Osteocyte (in vitro differentiated cells): ENCODE results near the gene ECHS1. TPM values are rescaled to one million over a fixed set of nuclear protein-coding genes. Genes with fewer than 3 reads are reported as not detected.

ENCODE experiments used
- DNase-seq: peaks from one replicate; pipeline ENCODE4 v3.0.0; 2021; ENCODE audit warnings: mixed read lengths; ENCODE audit not compliant: unreplicated experiment; ENCODE audit errors: extremely low spot score
- H3K27ac Mint-ChIP-seq: one replicate; pipeline ENCODE4 v1.8.0; 2021; ENCODE audit warnings: mild to moderate bottlenecking, mixed read lengths; ENCODE audit not compliant: unreplicated experiment
- H3K27me3 Mint-ChIP-seq: one replicate; pipeline ENCODE4 v1.8.0; 2021; ENCODE audit warnings: mixed read lengths; ENCODE audit not compliant: unreplicated experiment
- H3K36me3 Mint-ChIP-seq: one replicate; pipeline ENCODE4 v1.8.0; 2021; ENCODE audit warnings: mixed read lengths; ENCODE audit not compliant: unreplicated experiment
- H3K4me1 Mint-ChIP-seq: one replicate; pipeline ENCODE4 v1.8.0; 2021; ENCODE audit warnings: mixed read lengths; ENCODE audit not compliant: unreplicated experiment
- H3K4me3 Mint-ChIP-seq: one replicate; pipeline ENCODE4 v1.8.0; 2021; ENCODE audit warnings: mild to moderate bottlenecking, moderate library complexity, mixed read lengths; ENCODE audit not compliant: unreplicated experiment
- H3K9me3 Mint-ChIP-seq: one replicate; pipeline ENCODE4 v1.8.0; 2021; ENCODE audit warnings: mixed read lengths; ENCODE audit not compliant: unreplicated experiment
- CTCF ChIP-seq: fragments of 200-600 bp; sonication (generic); IDR thresholded peaks from 2 replicates; pipeline ENCODE4 v1.5.0; 2021; ENCODE audit warnings: antibody characterized with exemption, mild to moderate bottlenecking, moderate library complexity
- total RNA-seq: library from RNA; stranded (reverse); gene quantifications from 2 replicates; pipeline ENCODE4 v1.2.1, GENCODE V29; 2021

The ECHS1 gene
- total RNA-seq, 1 donor from 2014 or later, result 65.1 TPM

GRCh38 chr10:133359972-133360610 lies 13.1 kb downstream of the ECHS1 start:
- Mint-ChIP-seq H3K4me3 (no peak overlapping the region), H3K36me3 (peaks cover 14% of the 10 kb centered on the region), H3K4me1 (no peaks in the 10 kb centered on the region), H3K27ac (no peak overlapping the region), H3K27me3 (no peaks in the 10 kb centered on the region), H3K9me3 (no peaks in the 10 kb centered on the region)
- DNase-seq, result no peak
- TF ChIP-seq CTCF, result no peak

- peaks cover 9% of the 10 kb centered on the region for H3K36me3 Mint-ChIP-seq
- no peak for DNase-seq
- no peak overlapping the region for H3K27ac Mint-ChIP-seq
- H3K4me3 Mint-ChIP-seq, result no peak overlapping the region
- H3K4me1 Mint-ChIP-seq, result no peaks in the 10 kb centered on the region
- no peaks in the 10 kb centered on the region for H3K27me3 Mint-ChIP-seq
- no peak for TF ChIP-seq CTCF
- no peaks in the 10 kb centered on the region for H3K9me3 Mint-ChIP-seq
Measured at GRCh38 chr10:133359554-133359971, 13.6 kb downstream of the ECHS1 start.

- Mint-ChIP-seq H3K27me3 (no peaks in the 10 kb centered on the region), H3K36me3 (peaks cover 8% of the 10 kb centered on the region), H3K4me3 (peak overlapping the region; percentile 14), H3K9me3 (no peaks in the 10 kb centered on the region), H3K4me1 (no peaks in the 10 kb centered on the region), H3K27ac (no peak overlapping the region)
- TF ChIP-seq CTCF, result no peak
- no peak for DNase-seq
Measured at GRCh38 chr10:133358925-133359310, 14.2 kb downstream of the ECHS1 start.

GRCh38 chr10:133358162-133358924 lies 14.8 kb downstream of the ECHS1 start:
- Mint-ChIP-seq H3K27ac (no peak overlapping the region), H3K9me3 (no peaks in the 10 kb centered on the region), H3K27me3 (no peaks in the 10 kb centered on the region), H3K36me3 (peaks cover 8% of the 10 kb centered on the region), H3K4me3 (peak overlapping the region; percentile 14), H3K4me1 (no peaks in the 10 kb centered on the region)
- peak; percentile 85 for DNase-seq
- no peak for TF ChIP-seq CTCF
